Measurements from ENCODE around the gene KIF1B. TPM values are rescaled to one million over a fixed set of nuclear protein-coding genes. Genes with fewer than 3 reads are reported as not detected.

Gene KIF1B
- total RNA-seq, 1 experiment from 2014 or later, result 33.0 TPM

DNA sequence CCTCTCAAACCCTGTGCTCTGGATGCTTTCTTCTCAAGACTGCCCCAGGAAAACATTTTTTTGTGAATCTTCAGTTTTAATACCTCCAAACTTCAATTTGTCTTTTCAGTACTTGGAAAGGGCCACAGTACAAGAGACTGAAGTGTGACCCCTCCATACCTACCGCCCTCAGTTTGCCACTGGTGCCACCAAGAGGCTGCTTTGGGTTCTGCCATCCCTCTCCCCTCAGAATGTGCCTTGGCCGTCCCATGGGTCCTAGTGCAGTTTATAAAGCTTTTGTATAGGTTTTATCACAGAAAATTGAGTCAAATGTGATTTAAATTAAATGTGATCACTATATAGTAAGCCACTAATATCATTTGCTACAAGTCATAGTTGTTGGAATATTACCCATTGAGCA lies 127.7 kb downstream of the KIF1B start:
- ATAC-seq, result peak; percentile 95
- peak; percentile 15 for DNase-seq (ENCODE audit: low read depth, low spot score)
- Histone ChIP-seq H3K27me3 (ENCODE audit: control insufficient read depth, insufficient read depth, low read length) (no peaks in the 10 kb centered on the region), H3K4me3 (ENCODE audit: low read depth in 2 of 2, low read length in 2 of 2) (no peak overlapping the region), H3K9me3 (ENCODE audit: control insufficient read depth, insufficient read depth, low read depth, low read length) (no peaks in the 10 kb centered on the region), H3K27ac (ENCODE audit: low read length) (no peak overlapping the region), H3K36me3 (ENCODE audit: control insufficient read depth, insufficient read depth, low read length) (0 out of 2 replicates have a peak, but pooled peaks cover 2% of the 10 kb centered on the region), H3K4me1 (ENCODE audit: control insufficient read depth, insufficient read depth, low read length) (no peaks in the 10 kb centered on the region)
- intact Hi-C loops (cut with micrococcal nuclease; ENCODE audit: unreplicated experiment), result loop anchor here (10.0 kb wide), 1 partner anchor 123 kb away; the partner anchor contains the start of gene KIF1B
- ChIA-PET POLR2A (no interaction called here), CTCF (interaction anchor here (0.6 kb wide), 1 partner anchor 128 kb away, joined by 3 read pairs; the partner anchor contains the start of gene KIF1B)
- no TSS peak for BruUV-seq (replicated peaks)
- in situ Hi-C loops (cut with HindIII; ENCODE audit: low pct_unique_long_range_greater_than_20kb, low sequenced_read_pairs), result no loop called here
- TF ChIP-seq, protein P1, sequence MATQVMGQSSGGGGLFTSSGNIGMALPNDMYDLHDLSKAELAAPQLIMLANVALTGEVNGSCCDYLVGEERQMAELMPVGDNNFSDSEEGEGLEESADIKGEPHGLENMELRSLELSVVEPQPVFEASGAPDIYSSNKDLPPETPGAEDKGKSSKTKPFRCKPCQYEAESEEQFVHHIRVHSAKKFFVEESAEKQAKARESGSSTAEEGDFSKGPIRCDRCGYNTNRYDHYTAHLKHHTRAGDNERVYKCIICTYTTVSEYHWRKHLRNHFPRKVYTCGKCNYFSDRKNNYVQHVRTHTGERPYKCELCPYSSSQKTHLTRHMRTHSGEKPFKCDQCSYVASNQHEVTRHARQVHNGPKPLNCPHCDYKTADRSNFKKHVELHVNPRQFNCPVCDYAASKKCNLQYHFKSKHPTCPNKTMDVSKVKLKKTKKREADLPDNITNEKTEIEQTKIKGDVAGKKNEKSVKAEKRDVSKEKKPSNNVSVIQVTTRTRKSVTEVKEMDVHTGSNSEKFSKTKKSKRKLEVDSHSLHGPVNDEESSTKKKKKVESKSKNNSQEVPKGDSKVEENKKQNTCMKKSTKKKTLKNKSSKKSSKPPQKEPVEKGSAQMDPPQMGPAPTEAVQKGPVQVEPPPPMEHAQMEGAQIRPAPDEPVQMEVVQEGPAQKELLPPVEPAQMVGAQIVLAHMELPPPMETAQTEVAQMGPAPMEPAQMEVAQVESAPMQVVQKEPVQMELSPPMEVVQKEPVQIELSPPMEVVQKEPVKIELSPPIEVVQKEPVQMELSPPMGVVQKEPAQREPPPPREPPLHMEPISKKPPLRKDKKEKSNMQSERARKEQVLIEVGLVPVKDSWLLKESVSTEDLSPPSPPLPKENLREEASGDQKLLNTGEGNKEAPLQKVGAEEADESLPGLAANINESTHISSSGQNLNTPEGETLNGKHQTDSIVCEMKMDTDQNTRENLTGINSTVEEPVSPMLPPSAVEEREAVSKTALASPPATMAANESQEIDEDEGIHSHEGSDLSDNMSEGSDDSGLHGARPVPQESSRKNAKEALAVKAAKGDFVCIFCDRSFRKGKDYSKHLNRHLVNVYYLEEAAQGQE (IDR thresholded peaks at IDR 0.05; ENCODE audit: insufficient read depth in 1 of 2, low read depth in 2 of 2, low read length in 1 of 2), result no peak
- TF ChIP-seq, protein P2, sequence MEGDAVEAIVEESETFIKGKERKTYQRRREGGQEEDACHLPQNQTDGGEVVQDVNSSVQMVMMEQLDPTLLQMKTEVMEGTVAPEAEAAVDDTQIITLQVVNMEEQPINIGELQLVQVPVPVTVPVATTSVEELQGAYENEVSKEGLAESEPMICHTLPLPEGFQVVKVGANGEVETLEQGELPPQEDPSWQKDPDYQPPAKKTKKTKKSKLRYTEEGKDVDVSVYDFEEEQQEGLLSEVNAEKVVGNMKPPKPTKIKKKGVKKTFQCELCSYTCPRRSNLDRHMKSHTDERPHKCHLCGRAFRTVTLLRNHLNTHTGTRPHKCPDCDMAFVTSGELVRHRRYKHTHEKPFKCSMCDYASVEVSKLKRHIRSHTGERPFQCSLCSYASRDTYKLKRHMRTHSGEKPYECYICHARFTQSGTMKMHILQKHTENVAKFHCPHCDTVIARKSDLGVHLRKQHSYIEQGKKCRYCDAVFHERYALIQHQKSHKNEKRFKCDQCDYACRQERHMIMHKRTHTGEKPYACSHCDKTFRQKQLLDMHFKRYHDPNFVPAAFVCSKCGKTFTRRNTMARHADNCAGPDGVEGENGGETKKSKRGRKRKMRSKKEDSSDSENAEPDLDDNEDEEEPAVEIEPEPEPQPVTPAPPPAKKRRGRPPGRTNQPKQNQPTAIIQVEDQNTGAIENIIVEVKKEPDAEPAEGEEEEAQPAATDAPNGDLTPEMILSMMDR (IDR thresholded peaks at IDR 0.05), result peak; percentile 91
- TF ChIP-seq POLR2AphosphoS5 (IDR thresholded peaks at IDR 0.05; ENCODE audit: low read depth, low read length) (no peak), SIN3A (IDR thresholded peaks at IDR 0.05; ENCODE audit: borderline replicate concordance, insufficient read depth, low read depth, low read length) (no peak), TCF7L2 (IDR thresholded peaks at IDR 0.05; ENCODE audit: low read depth, low read length) (no peak)

DNA sequence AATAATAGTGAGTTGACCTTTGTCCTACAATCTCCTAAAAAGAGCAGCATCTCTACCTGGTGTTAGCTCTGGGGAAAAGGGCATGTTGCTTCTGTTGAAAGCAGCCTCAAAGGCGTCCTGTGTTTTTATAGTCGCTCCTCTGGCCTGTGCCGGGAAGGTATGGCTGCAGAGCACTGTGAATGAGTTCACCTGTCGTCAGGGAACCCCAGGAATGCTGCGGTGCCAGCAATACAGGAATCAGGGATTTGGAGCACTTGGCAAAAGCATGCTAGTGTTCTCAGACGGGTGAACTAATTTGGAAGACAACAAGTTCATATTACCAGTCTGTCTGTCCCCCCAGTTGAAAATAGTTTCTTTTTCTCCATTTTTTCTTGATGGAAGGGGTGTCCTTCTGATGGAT lies 128.2 kb downstream of the KIF1B start:
- intact Hi-C loops (cut with micrococcal nuclease; ENCODE audit: unreplicated experiment) (loop anchor here (10.0 kb wide), 1 partner anchor 124 kb away; the partner anchor contains the start of gene KIF1B), in situ Hi-C loops (cut with HindIII; ENCODE audit: low pct_unique_long_range_greater_than_20kb, low sequenced_read_pairs) (no loop called here)
- Histone ChIP-seq H3K36me3 (ENCODE audit: control insufficient read depth, insufficient read depth, low read length) (0 out of 2 replicates have a peak, but pooled peaks cover 2% of the 10 kb centered on the region), H3K27me3 (ENCODE audit: control insufficient read depth, insufficient read depth, low read length) (no peaks in the 10 kb centered on the region), H3K9me3 (ENCODE audit: control insufficient read depth, insufficient read depth, low read depth, low read length) (no peaks in the 10 kb centered on the region), H3K4me1 (ENCODE audit: control insufficient read depth, insufficient read depth, low read length) (no peaks in the 10 kb centered on the region), H3K27ac (ENCODE audit: low read length) (no peak overlapping the region), H3K4me3 (ENCODE audit: low read depth in 2 of 2, low read length in 2 of 2) (no peak overlapping the region)
- no TSS peak for BruUV-seq (replicated peaks)
- no peak for ATAC-seq
- DNase-seq (ENCODE audit: low read depth, low spot score), result no peak
- ChIA-PET CTCF (interaction anchor here (0.5 to 0.6 kb wide), 2 partner anchors 34 to 129 kb away, joined by 3 read pairs; partner anchors contain the start of gene KIF1B), POLR2A (no interaction called here)
- TF ChIP-seq SIN3A (IDR thresholded peaks at IDR 0.05; ENCODE audit: borderline replicate concordance, insufficient read depth, low read depth, low read length) (no peak), TCF7L2 (IDR thresholded peaks at IDR 0.05; ENCODE audit: low read depth, low read length) (no peak), POLR2AphosphoS5 (IDR thresholded peaks at IDR 0.05; ENCODE audit: low read depth, low read length) (no peak)
- TF ChIP-seq, protein P2 (IDR thresholded peaks at IDR 0.05), result no peak
- TF ChIP-seq, protein P1 (IDR thresholded peaks at IDR 0.05; ENCODE audit: insufficient read depth in 1 of 2, low read depth in 2 of 2, low read length in 1 of 2), result no peak

Measured in Panc1 (cell line).